Measurements from ENCODE around the gene SURF2. TPM values are rescaled to one million over a fixed set of nuclear protein-coding genes. Genes with fewer than 3 reads are reported as not detected.

Gene SURF2
- polyA plus RNA-seq, 1 of the 3 experiments (the other 2 are of a cell fraction): 46.8 TPM

DNA sequence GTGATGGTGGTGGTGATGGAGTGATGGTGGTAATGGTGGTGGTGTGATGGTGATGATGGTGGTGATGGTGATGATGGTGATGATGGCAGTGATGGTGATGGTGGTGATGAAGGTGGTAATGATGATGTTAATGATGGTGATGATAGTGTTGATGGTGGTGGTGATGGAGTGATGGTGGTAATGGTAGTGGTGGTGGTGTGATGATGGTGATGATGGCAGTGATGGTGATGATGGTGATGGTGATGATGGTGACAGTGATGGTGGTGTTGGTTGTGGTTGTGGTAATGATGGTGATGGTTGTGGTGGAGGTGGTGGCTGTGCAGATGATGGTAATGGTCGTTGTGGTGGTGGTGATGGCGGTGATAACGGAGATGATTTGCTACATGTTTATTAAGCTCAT lies 27.1 kb downstream of the SURF2 start:
- Histone ChIP-seq H3K4me1 (ENCODE audit: control insufficient read depth in 1 of 2, insufficient read depth in 2 of 2, low read depth in 1 of 2, low read length in 1 of 2) (no peaks in the 10 kb centered on the region), H3K27ac (ENCODE audit: low read depth in 2 of 2, low read length in 1 of 2) (no peak overlapping the region), H3K9me3 (no peaks in the 10 kb centered on the region), H4K20me1 (ENCODE audit: insufficient read depth) (no peaks in the 10 kb centered on the region), H3K4me2 (no peak overlapping the region), H3K27me3 (ENCODE audit: insufficient read depth) (no peaks in the 10 kb centered on the region), H2AFZ (ENCODE audit: low read depth) (no peak overlapping the region), H3K4me3 (ENCODE audit: low read depth in 2 of 2, low read length in 1 of 2) (no peak overlapping the region), H3K9me2 (no peaks in the 10 kb centered on the region), H3K36me3 (replicated peaks in 1 of 2; ENCODE audit: control insufficient read depth in 1 of 2, insufficient read depth in 2 of 2, low read length in 1 of 2) (no peaks in the 10 kb centered on the region), H3K79me2 (ENCODE audit: insufficient read depth) (no peaks in the 10 kb centered on the region), H3K9ac (no peak overlapping the region), H3F3A (replicated peaks; ENCODE audit: insufficient read depth) (no peaks in the 10 kb centered on the region)
- WGBS (ENCODE audit: low lambda C conversion rate): 96% methylated on average over 3 of the region's 3 CpGs
- no peak for TF ChIP-seq FOXM1 (IDR thresholded peaks at IDR 0.05; ENCODE audit: low read depth)
- no peak for TF ChIP-seq SMC3 (IDR thresholded peaks at IDR 0.05; ENCODE audit: low read depth, low read length)
- no peak for TF ChIP-seq ZBTB33 (IDR thresholded peaks at IDR 0.05; ENCODE audit: borderline replicate concordance, low read depth)
- no peak for TF ChIP-seq REST (IDR thresholded peaks at IDR 0.05; ENCODE audit: low read depth, low read length)
- no peak for TF ChIP-seq EP300 (IDR thresholded peaks at IDR 0.05; ENCODE audit: borderline replicate concordance in 1 of 2, low read depth in 1 of 2, low read length in 1 of 2)
- TF ChIP-seq, protein P1, sequence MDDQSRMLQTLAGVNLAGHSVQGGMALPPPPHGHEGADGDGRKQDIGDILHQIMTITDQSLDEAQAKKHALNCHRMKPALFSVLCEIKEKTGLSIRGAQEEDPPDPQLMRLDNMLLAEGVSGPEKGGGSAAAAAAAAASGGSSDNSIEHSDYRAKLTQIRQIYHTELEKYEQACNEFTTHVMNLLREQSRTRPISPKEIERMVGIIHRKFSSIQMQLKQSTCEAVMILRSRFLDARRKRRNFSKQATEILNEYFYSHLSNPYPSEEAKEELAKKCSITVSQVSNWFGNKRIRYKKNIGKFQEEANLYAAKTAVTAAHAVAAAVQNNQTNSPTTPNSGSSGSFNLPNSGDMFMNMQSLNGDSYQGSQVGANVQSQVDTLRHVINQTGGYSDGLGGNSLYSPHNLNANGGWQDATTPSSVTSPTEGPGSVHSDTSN (IDR thresholded peaks at IDR 0.05): no peak
- no peak for TF ChIP-seq RAD21 (IDR thresholded peaks at IDR 0.05; ENCODE audit: low read length)
- no peak for TF ChIP-seq MEF2A (IDR thresholded peaks at IDR 0.05; ENCODE audit: borderline replicate concordance, low read depth)
- DNase-seq: no peak
- CTCF ChIA-PET: interaction anchor here (1.2 kb wide), 1 partner anchor 101 kb away, joined by 6 read pairs; no protein-coding TSS in a partner anchor
- POLR2A ChIA-PET: no interaction called here

- no peak overlapping the region for H3K4me2 ChIP-seq
- no peak for TF ChIP-seq RXRA (IDR thresholded peaks at IDR 0.05; ENCODE audit: borderline replicate concordance, low read depth)
- no peak for TF ChIP-seq TAF1 (IDR thresholded peaks at IDR 0.05; ENCODE audit: borderline replicate concordance, low read depth, low read length)
- TF ChIP-seq, protein P2, sequence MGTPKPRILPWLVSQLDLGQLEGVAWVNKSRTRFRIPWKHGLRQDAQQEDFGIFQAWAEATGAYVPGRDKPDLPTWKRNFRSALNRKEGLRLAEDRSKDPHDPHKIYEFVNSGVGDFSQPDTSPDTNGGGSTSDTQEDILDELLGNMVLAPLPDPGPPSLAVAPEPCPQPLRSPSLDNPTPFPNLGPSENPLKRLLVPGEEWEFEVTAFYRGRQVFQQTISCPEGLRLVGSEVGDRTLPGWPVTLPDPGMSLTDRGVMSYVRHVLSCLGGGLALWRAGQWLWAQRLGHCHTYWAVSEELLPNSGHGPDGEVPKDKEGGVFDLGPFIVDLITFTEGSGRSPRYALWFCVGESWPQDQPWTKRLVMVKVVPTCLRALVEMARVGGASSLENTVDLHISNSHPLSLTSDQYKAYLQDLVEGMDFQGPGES (IDR thresholded peaks at IDR 0.05; ENCODE audit: low read depth, low read length): no peak
- no peak for TF ChIP-seq MEF2A (IDR thresholded peaks at IDR 0.05; ENCODE audit: borderline replicate concordance, low read depth)
- no peak for TF ChIP-seq ELF1 (IDR thresholded peaks at IDR 0.05)
- TF ChIP-seq POLR2AphosphoS5 (IDR thresholded peaks at IDR 0.05; ENCODE audit: low read depth, low read length): no peak
- TF ChIP-seq, protein P3, sequence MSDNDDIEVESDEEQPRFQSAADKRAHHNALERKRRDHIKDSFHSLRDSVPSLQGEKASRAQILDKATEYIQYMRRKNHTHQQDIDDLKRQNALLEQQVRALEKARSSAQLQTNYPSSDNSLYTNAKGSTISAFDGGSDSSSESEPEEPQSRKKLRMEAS (IDR thresholded peaks at IDR 0.05; ENCODE audit: low read depth): no peak
- TF ChIP-seq TEAD4 (IDR thresholded peaks at IDR 0.05; ENCODE audit: borderline replicate concordance, insufficient read depth): no peak
- no peak for TF ChIP-seq RAD21 (IDR thresholded peaks at IDR 0.05; ENCODE audit: low read length)
- TF ChIP-seq, protein P4, sequence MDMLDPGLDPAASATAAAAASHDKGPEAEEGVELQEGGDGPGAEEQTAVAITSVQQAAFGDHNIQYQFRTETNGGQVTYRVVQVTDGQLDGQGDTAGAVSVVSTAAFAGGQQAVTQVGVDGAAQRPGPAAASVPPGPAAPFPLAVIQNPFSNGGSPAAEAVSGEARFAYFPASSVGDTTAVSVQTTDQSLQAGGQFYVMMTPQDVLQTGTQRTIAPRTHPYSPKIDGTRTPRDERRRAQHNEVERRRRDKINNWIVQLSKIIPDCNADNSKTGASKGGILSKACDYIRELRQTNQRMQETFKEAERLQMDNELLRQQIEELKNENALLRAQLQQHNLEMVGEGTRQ (IDR thresholded peaks at IDR 0.05; ENCODE audit: borderline replicate concordance, low read depth, low read length): no peak
- no peak for TF ChIP-seq EZH2phosphoT487 (IDR thresholded peaks at IDR 0.05; ENCODE audit: borderline replicate concordance, low read depth)
- H2AFZ ChIP-seq (ENCODE audit: low read depth): no peak overlapping the region
- no peaks in the 10 kb centered on the region for H3F3A ChIP-seq (replicated peaks; ENCODE audit: insufficient read depth)
- H3K4me3 ChIP-seq (ENCODE audit: low read depth in 2 of 2, low read length in 1 of 2): no peak overlapping the region
- H4K20me1 ChIP-seq (ENCODE audit: insufficient read depth): no peaks in the 10 kb centered on the region
- DNase-seq: no peak
- no peaks in the 10 kb centered on the region for H3K9me3 ChIP-seq
- WGBS (ENCODE audit: low lambda C conversion rate): 81% methylated on average over 13 of the region's 17 CpGs
- H3K9me2 ChIP-seq: no peaks in the 10 kb centered on the region
- no peak overlapping the region for H3K9ac ChIP-seq
- ChIA-PET POLR2A (no interaction called here), CTCF (interaction anchor here (1.2 to 1.3 kb wide), 2 partner anchors 100 to 102 kb away, joined by 4 to 6 read pairs; no protein-coding TSS in a partner anchor)
- H3K36me3 ChIP-seq (replicated peaks in 1 of 2; ENCODE audit: control insufficient read depth in 1 of 2, insufficient read depth in 2 of 2, low read length in 1 of 2): no peaks in the 10 kb centered on the region
- H3K27ac ChIP-seq (ENCODE audit: low read depth in 2 of 2, low read length in 1 of 2): no peak overlapping the region
- no peaks in the 10 kb centered on the region for H3K79me2 ChIP-seq (ENCODE audit: insufficient read depth)
- no peaks in the 10 kb centered on the region for H3K4me1 ChIP-seq (ENCODE audit: control insufficient read depth in 1 of 2, insufficient read depth in 2 of 2, low read depth in 1 of 2, low read length in 1 of 2)
- H3K27me3 ChIP-seq (ENCODE audit: insufficient read depth): no peaks in the 10 kb centered on the region
These were observed 28.5 kb downstream of the SURF2 start for GRCh38 chr9:133384736-133385321.
